Hematopoietic multipotent progenitor cell (in vitro differentiated cells): ENCODE measurements around the gene UNC13D. TPM values are rescaled to one million over a fixed set of nuclear protein-coding genes. Genes with fewer than 3 reads are reported as not detected.
"Not testable (repeated sequence)": the region's sequence is repeated elsewhere in the genome, so short reads cannot be mapped to it uniquely, and the experiment has no call there.

Source experiments
- DNase-seq, 3 donors: peaks; one replicate each; pipeline ENCODE4 v3.0.0-alpha.2; 2011 to 2015; ENCODE audit warnings: low read depth in 2 of 3, low spot score in 2 of 3
- total RNA-seq: library from RNA; depleted of rRNA; stranded (reverse); fragments of >200 nt; gene quantifications from one replicate; pipeline ENCODE4 v1.2.3, GENCODE V29; 2012

The UNC13D gene
- total RNA-seq, 1 donor: 245 TPM

- peak in 1 of 3 donors; percentile 21 for DNase-seq
Observed at GRCh38 chr17:75822119-75822799, 21.9 kb downstream of the UNC13D start.

- no peak for DNase-seq
Observed at GRCh38 chr17:75821552-75821951, 22.7 kb downstream of the UNC13D start.

GRCh38 chr17:75820094-75821080 lies 23.8 kb downstream of the UNC13D start:
- no peak for DNase-seq

GRCh38 chr17:75819678-75820077 lies 24.5 kb downstream of the UNC13D start:
- no peak for DNase-seq

- no peak for DNase-seq
Observed at GRCh38 chr17:75819116-75819515, 25.1 kb downstream of the UNC13D start.

GRCh38 chr17:75818326-75818885 lies 25.8 kb downstream of the UNC13D start:
- no peak for DNase-seq

GRCh38 chr17:75817571-75817970 lies 26.6 kb downstream of the UNC13D start:
- DNase-seq: no peak

GRCh38 chr17:75816693-75817092 lies 27.5 kb downstream of the UNC13D start:
- DNase-seq: no peak

GRCh38 chr17:75815399-75815798 lies 28.8 kb downstream of the UNC13D start:
- DNase-seq: no peak

- DNase-seq: no peak
Observed at GRCh38 chr17:75814900-75815373, 29.3 kb downstream of the UNC13D start.

- DNase-seq: no peak
Observed at GRCh38 chr17:75814021-75814395, 30.2 kb downstream of the UNC13D start.

- DNase-seq: no peak
Observed at GRCh38 chr17:75813081-75814020, 30.9 kb downstream of the UNC13D start.

GRCh38 chr17:75812096-75813013 lies 31.8 kb downstream of the UNC13D start:
- no peak for DNase-seq

GRCh38 chr17:75811174-75811573 lies 33.0 kb downstream of the UNC13D start:
- no peak for DNase-seq

GRCh38 chr17:75810756-75811155 lies 33.4 kb downstream of the UNC13D start:
- not testable (repeated sequence) for DNase-seq

GRCh38 chr17:75810216-75810615 lies 34.0 kb downstream of the UNC13D start:
- no peak for DNase-seq

GRCh38 chr17:75809631-75810111 lies 34.5 kb downstream of the UNC13D start:
- no peak for DNase-seq

GRCh38 chr17:75808905-75809621 lies 35.1 kb downstream of the UNC13D start:
- no peak for DNase-seq
